ENCODE data around the gene NLRP6.
"Not testable (repeated sequence)": the region's sequence is repeated elsewhere in the genome, so short reads cannot be mapped to it uniquely, and the experiment has no call there.

The NLRP6 gene

DNA sequence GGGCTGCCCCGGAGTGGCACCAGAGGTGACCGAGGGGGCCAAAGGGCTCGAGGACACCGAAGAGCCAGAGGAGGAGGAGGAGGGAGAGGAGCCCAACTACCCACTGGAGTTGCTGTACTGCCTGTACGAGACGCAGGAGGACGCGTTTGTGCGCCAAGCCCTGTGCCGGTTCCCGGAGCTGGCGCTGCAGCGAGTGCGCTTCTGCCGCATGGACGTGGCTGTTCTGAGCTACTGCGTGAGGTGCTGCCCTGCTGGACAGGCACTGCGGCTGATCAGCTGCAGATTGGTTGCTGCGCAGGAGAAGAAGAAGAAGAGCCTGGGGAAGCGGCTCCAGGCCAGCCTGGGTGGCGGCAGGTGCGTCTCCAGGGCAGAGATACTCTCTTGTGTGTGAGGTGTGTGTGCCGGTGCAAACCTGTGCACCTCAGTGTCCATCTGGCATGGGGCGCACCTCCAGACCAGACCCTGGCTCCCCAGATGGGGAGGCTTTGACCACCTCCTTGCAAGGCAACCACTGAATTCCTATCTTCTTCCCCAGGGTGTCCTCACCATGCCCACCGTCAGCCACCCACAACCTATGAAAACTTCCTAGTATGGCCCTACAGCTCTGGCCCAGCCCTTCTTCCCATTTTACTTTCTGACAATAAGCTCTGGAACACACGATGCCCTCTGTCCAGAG, 3.4 kb downstream of the NLRP6 start:
- no peak for DNase-seq (ENCODE audit: low read depth in 2 of 2)

DNA sequence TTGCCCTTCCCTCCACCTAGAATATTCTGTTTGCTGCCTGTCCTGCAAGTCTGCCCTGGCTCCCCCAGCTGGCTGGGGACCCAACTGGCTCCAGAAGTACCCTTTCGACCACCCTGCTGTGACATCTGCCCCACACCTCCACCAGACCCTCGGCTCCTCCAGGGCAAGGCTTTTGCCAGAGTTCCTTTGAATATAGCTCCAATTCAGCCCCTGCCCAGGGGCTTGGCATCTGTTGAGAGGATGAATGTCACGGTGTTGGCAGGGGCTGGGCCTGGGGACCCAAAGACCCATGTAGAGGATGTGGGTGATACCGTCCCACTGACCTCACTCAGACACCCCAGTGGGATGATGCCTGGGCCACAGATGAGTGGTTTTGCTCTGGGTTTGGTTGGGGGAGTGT, 4.0 kb downstream of the NLRP6 start:
- no peak for DNase-seq (ENCODE audit: low read depth in 2 of 2)

DNA sequence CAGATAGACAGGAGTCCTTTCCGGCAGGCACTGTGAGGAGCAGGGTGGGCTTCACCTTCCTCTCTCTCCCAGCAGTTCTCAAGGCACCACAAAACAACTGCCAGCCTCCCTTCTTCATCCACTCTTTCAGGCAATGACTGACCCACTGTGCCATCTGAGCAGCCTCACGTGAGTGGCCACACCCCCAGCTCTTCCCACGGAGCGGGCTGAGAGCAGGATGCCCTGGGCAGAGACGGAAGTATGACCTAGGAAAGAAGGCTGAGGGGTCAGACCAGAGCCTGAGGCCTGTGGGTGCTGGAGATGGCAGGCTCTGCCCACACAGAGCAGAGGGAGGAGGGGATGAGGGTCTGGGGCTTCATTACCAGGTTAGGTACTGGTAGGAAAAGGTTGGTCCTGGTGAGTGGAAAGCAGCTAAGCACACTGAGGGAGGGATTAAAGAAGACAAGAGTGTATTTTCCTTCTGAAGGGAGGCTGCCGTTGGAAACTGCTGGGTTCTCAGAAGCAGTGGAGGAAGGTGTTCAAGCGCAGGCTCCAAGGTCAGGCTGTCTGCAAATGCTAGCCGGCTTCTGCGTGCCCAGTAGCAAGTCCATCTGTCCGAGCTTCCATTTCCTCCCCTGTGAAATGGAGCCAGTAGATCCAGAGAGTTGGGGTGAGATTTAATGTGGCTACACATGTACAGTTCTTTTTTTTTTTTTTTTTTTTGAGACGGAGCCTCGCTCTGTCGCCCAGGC, 4.6 kb downstream of the NLRP6 start:
- no peak for DNase-seq (ENCODE audit: low read depth in 2 of 2)

DNA sequence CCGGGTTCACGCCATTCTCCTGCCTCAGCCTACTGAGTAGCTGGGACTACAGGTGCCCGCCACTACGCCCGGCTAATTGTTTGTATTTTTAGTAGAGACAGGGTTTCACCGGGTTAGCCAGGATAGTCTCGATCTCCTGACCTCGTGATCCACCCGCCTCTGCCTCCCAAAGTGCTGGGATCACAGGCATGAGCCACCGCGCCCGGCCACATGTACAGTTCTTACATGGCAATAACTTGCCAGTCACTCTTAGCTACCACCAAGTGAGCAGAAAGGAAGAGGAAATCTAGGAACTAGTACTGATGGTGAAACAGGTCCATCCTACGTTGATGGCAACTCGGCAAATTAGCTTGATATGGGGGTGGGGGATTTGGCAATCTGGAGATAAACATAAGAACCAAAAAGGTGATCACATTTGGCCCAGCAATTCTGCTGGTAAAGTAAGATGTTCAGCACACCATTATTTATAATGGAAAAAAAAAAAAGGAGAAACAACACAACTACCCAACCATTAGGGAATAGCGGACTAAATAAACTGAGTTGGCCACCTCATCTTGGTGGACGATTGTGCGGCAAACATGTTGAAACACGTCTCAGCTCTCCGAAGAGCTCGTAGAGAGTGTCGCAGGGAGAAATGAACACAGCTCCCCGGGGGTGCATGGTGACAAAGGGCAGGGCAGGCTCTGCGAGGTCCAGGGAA, 5.3 kb downstream of the NLRP6 start:
- DNase-seq (ENCODE audit: low read depth in 2 of 2) = no peak

DNA sequence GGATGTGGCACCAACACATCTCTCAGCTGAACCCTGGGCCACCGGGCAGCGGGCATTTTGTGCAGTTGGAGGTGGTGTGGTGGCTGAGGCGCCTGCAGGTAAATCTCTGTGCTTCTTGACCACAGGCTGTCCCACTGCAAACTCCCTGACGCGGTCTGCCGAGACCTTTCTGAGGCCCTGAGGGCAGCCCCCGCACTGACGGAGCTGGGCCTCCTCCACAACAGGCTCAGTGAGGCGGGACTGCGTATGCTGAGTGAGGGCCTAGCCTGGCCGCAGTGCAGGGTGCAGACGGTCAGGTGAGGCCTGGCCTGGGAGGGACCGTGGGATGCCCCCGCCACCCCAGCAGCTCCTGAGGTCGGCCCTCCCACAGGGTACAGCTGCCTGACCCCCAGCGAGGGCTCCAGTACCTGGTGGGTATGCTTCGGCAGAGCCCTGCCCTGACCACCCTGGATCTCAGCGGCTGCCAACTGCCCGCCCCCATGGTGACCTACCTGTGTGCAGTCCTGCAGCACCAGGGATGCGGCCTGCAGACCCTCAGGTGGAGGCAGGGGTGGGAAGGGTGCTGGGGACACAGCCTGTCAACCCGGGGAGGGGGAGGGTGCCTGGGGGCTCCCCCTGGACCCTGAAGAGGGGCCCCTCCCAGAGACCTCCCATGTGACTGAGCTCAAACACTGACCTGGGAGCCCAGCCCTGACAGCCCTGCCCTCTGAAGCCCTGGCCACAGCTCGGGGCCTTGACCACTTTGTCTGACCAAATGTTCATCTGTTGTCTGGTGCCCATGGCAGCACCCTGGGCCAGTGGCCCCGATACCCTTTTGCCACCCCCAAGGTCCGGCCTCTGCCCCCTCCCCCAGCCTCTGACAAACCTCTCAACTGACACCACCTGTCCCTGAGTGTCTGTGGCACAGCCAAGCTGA, 6.2 kb downstream of the NLRP6 start:
- DNase-seq (ENCODE audit: low read depth in 2 of 2) = no peak

DNA sequence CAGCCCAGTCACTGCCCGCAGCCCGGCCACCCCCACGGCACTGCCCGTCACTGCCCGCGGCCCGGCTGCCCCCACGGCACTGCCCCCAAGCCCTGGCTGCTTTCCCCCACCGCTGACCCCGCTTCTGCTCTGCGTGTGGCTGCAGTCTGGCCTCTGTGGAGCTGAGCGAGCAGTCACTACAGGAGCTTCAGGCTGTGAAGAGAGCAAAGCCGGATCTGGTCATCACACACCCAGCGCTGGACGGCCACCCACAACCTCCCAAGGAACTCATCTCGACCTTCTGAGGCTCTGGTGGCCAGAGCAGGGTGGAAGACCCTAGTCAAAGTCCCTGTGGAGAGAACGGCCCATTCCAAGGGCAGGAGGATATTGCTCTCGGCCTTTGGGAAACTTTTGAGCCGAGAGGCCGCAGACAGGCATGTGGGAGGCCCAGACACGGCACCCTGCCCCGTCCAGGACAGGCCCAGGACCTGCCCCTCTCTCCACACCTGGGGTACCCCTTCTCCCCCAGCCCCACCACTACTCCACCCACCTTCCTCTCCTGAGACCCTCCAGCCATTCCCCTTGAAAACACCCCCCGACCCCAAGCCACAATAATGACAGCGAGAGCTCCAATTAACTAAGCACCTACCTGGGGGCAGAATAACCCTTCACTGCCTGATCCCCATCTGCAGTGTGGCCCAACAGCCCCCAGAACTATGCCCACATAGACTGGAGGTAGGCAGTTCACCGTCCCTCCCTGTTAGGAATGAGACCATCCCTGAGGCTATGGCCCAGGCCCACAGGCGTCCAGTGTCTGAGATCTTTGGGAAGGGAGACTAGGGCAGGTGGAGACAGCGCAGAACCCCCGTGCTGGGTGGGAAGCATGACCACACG, 7.0 kb downstream of the NLRP6 start:
- no peak for DNase-seq (ENCODE audit: low read depth in 2 of 2)

DNA sequence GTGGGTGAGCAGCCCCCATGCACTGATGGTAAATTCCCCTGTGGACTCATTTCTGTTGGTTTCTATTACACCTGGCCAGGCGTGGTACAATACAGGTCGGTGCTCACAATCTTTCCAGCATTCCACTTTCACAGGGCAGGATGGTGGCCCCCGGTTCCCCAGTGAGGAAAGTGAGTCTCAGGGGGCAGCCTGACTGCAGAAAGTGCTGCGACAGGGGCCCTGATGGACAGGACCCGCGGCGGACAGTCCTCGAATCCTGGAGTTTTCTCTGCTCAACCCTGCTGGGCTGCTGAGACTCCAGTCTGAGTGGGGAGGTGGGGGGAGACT, 7.7 kb downstream of the NLRP6 start:
- no peak for DNase-seq (ENCODE audit: low read depth in 2 of 2)

DNA sequence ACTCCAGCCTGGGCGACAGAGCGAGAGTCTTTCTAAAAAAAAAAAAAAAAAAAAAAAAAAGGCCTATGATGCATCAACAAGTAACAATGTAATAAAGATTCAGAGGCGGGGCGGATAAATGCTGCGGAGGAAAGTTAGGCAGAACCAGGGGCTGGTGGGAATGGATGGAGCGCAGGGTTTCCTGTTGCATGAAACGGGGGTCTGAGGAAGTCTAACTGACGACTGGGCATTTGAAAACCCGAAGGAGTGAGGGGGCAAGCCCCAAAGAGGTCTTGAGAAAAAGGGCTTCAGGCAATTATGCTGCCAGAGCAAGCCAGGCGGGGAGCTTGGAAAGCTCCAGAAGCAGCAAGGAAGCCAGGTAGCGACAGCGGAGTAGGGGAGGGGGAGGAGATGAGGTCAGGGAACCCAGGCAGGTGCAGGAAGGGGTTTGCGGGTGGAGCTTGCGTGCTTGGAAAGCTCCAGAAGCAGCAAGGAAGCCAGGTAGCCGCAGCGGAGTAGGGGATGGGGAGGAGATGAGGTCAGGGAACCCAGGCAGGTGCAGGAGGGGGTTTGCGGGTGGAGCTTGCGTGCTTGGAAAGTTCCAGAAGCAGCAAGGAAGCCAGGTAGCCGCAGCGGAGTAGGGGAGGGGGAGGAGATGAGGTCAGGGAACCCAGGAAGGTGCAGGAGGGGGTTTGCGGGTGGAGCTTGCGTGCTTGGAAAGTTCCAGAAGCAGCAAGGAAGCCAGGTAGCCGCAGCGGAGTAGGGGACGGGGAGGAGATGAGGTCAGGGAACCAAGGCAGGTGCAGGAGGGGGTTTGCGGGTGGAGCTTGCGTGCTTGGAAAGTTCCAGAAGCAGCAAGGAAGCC, 9.0 kb downstream of the NLRP6 start:
- DNase-seq (ENCODE audit: low read depth in 2 of 2) = not testable (repeated sequence)

DNA sequence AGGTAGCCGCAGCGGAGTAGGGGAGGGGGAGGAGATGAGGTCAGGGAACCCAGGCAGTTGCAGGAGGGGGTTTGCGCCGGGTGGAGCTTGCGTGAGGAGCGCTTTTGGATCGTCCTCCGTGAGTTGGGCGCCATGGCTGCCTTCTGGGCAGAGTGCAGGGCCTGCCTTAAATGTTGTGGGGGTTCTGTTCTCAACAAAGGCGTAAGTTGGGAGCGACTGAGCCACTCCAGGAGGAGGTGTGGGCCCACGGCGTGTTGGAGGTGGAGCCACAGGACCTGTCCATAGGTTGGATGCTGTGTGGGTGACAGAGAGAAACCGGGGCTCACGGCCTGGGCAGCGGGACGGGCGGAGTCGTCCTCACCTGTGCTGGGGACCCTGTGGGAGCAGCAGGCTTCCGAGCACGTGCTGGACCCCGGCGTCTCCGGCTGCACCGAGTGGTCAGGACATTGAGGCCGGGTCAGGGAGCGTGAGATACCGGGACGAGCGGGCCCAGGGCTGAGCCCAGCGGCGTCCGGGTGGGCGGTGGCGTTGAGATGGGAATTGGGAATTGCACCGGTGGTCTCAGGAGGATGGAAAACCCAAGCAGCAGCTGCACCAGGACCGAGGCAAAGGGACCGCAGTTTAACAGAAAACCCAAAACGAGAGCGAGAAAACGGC, 9.7 kb downstream of the NLRP6 start:
- DNase-seq (ENCODE audit: low read depth in 2 of 2) = no peak

DNA sequence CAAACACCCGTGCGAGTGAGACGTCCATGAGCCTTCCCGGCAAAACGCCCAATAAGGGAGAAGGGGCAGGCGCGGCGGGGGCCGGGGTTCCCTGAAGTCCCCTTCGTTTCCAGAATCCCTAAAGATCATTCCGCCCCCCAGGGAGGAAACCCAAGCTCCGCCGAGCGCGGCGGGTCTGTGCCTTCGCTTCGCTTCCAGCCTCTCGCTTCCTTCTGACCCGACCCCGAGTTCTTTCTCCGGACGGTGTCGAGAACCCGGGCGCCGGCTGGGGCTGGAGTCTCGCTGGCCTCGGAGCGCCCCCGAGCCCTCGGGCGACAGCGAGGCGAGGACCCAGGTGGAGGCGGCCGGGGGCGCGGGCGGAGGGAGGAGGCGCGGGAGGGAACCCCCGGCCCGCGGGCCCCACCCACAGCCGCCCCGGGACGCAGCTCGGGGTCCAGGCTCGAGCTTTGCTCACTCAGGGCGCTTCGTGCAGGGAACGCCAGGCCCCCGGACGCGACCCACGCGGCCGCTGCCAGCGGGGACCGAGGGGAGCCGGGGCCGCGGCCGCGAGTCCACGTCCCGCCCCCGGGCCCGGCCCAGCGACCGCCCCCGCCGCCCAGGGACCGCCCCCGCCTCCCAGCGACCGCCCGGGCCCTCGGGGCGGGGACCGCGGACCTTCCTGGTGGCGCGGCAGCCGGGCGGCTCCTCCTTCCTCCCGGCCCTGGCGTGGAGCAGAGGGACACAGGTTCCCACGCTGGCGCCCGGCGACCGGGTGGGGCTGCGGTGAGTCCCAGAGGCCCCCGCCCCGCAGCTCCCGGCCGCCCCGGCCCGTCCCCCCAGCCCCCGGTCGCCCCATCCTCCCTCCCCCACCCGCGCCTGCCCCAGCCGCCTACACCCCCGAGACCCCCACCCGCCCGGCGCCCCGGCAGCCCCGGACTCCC, 10.5 kb downstream of the NLRP6 start, which contains the start of gene PGGHG:
PGGHG (plus strand) TSS at position 649 of the 920 bp plus-strand sequence. CDS start 691 bp downstream, outside the sequence.
- no peak for DNase-seq (ENCODE audit: low read depth in 2 of 2)

DNA sequence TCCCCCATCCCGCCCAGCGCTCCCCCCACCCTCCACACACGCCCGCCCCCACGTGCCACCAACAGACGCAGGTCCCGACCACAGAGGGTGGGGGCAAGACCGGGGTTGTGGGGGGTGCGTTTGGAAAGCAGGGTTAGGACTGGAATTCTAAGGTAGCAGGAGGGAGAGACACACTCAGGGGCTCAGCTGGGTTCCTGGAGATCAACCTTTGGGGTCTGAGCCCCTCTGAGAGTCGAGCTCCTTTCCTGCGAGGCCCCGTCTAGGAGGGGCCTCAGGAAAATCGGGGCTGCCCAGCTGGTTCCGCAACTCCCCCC, 11.1 kb downstream of the NLRP6 start:
- DNase-seq (ENCODE audit: low read depth in 2 of 2) = no peak

DNA sequence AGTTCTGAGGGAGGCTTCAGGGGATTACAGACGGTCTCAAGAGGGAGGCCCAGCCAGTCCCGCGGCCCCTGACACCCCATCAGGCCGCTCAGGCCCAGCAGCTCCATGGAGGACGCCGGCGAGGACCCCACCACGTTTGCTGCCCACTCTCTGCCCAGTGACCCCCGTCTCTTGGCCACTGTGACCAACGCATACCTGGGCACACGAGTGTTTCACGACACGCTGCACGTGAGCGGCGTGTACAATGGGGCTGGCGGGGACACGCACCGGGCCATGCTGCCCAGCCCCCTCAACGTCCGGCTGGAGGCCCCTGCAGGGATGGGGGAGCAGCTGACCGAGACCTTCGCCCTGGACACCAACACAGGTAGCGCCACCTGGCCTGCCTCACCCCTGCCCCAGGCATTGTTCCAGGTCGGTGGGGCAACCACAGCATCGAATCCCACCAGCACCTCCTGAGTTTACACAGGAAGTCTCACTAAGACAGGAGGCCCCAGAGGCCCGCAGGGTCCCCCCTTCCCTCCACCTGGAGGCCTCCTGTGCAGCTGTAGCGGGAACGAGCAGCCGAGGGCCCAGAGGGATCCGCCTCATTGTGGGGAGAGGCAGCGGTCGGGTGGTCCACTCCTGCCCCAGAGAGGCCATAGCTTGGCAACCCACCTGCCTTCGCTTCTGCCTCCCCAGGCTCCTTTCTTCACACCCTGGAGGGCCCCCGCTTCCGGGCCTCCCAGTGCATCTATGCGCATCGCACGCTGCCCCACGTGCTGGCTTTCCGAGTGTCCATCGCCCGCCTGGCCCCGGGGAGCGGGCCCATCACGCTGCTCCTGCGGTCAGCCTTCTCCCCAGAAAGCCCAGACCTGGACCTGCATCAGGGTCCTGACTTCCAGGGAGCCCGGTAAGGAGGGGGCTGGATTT, 11.8 kb downstream of the NLRP6 start:
- DNase-seq (ENCODE audit: low read depth in 2 of 2) = no peak

DNA sequence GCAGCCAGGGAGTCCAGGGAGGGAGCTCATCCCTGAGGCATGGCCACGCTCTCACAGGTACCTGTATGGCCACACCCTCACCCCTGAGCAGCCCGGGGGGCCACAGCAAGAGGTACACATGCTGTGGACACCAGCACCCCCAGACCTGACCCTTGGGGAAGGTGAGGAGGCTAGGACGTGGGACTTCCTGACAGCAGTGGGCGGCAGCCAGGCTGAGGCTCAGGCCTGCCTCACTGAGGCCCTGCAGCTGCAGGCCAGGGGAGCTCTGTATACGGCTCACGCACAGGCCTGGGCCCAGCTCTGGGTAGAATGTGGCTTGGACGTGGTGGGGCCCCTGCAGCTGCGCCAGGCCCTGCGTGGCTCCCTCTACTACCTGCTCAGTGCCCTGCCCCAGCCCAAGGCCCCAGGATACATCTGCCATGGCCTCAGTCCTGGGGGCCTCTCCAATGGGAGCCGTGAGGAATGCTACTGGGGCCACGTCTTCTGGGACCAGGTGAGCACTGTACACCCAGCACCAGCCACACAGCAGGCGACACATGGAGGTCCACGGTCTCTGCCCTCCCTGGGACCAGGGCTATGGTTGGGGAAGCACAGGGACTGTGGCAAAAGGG, 12.5 kb downstream of the NLRP6 start:
- DNase-seq (ENCODE audit: low read depth in 2 of 2) = no peak

DNA sequence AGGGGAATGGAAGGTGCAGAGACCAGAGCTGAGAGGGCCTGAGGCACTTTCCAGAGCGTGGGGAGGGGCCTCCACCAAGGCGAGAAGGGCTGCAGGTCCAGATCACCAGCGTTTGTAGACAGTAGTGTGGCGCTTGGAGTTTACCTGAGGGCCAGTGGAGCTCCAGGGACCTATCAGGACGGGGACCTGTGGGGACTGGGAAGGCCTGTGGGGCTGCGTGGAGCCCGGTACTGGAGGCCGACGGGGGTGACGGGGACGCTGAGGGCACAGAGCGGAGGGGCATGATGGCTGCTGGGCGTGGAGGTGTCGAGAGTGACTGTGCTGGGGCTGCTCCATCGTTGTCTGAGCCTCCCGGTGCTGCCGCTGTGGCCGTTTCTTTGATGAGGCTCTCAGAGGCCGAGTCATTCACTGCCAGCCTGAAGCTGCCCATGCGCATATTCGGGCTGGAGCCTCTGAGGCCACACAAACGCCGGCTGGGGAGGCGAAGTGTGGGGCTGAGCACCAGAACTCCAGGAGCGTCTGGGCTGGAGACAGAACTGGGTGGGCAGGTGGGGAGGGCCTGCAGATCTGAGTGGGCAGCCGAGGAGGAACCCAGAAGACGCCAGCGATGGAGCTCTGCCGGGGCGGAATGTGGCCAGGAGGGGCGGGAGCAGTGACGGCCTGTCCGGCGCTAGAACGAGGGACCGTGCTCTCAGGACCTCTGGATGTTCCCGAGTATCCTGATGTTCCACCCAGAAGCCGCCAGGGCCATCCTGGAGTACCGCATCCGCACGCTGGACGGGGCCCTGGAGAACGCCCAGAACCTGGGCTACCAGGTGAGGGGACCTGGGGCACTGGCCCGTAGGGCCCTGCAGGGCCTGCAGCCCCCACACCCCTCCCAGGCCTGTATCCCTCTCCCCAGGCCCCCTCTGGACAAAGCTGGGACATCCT, 13.3 kb downstream of the NLRP6 start:
- no peak for DNase-seq (ENCODE audit: low read depth in 2 of 2)

DNA sequence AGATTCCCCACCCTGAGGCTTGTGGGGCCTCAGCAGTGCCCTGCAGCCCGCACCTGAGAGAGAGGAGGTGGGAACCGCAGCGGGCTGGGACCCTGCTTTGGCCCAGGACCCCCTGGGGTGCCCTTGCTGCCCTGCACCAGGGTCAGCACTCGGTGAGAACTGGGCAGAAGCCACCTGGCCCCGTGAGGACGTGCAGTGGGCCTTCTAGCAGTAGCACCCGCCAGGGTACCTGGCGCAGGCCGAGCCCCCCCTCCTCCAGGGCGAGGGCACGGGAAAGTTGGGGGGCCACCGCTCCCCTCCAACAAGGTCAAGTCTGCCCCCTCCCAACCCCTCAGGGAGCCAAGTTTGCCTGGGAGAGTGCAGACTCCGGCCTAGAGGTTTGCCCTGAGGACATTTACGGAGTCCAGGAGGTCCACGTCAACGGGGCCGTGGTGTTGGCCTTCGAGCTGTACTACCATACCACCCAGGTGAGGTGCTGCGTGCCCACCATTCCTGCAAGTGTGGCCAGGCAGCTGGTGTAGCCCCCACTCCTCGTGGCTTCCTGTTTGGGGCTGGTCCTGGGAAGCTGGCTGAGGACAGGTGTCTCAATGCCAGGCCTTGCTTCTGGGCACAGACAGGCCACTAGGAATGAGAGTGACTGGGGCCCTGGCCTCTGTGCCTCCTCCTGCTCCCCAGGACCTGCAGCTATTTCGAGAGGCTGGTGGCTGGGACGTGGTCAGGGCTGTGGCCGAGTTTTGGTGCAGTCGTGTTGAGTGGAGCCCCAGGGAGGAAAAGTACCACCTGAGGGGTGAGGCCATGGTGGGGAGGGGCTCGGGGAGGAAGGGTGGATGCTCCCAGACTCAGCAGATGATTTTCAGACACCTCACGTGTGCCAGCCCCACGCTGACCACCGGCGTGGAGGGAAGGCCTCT, 14.3 kb downstream of the NLRP6 start:
- no peak for DNase-seq (ENCODE audit: low read depth in 2 of 2)
